HG03108 (cell line): ENCODE measurements around the gene REPS1.
"Not testable (repeated sequence)": the region's sequence is repeated elsewhere in the genome, so short reads cannot be mapped to it uniquely, and the experiment has no call there.

ENCODE experiments used
- ATAC-seq: cut with Tn5 transposase; IDR thresholded peaks from one replicate; pipeline ENCODE4 v1.9.1; 2021; ENCODE audit warnings: moderate library complexity; ENCODE audit not compliant: unreplicated experiment

Gene REPS1

GRCh38 chr6:138943089-138943625, 44.9 kb downstream of the REPS1 start:
- no peak for ATAC-seq

- not testable (repeated sequence) for ATAC-seq
Observed at GRCh38 chr6:138936873-138937272, 51.2 kb downstream of the REPS1 start.

GRCh38 chr6:138931660-138932059, 56.4 kb downstream of the REPS1 start:
- no peak for ATAC-seq

GRCh38 chr6:138926579-138926978, 61.5 kb downstream of the REPS1 start:
- no peak for ATAC-seq

GRCh38 chr6:138925806-138926205, 62.2 kb downstream of the REPS1 start:
- ATAC-seq = no peak

- peak; percentile 54 for ATAC-seq
Observed at GRCh38 chr6:138923561-138923960, 64.5 kb downstream of the REPS1 start.

GRCh38 chr6:138920906-138921305, 67.1 kb downstream of the REPS1 start:
- ATAC-seq = no peak

- no peak for ATAC-seq
Observed at GRCh38 chr6:138914701-138915100, 73.4 kb downstream of the REPS1 start.

GRCh38 chr6:138912308-138912707, 75.7 kb downstream of the REPS1 start:
- ATAC-seq = no peak

GRCh38 chr6:138909975-138910374, 78.1 kb downstream of the REPS1 start:
- no peak for ATAC-seq

- ATAC-seq = no peak
Observed at GRCh38 chr6:138909511-138909910, 78.5 kb downstream of the REPS1 start.

GRCh38 chr6:138907167-138907566, 80.9 kb downstream of the REPS1 start:
- ATAC-seq = no peak

- ATAC-seq = no peak
Observed at GRCh38 chr6:138897031-138897430, 91.0 kb downstream of the REPS1 start.

GRCh38 chr6:138896104-138896756, 91.8 kb downstream of the REPS1 start:
- no peak for ATAC-seq

GRCh38 chr6:138891255-138891986, 96.6 kb downstream of the REPS1 start:
- no peak for ATAC-seq

- no peak for ATAC-seq
Observed at GRCh38 chr6:138885156-138885819, 102.8 kb downstream of the REPS1 start.

- ATAC-seq = peak; percentile 75
Observed at GRCh38 chr6:138882369-138883017, 105.6 kb downstream of the REPS1 start.

- no peak for ATAC-seq
Observed at GRCh38 chr6:138873191-138873590, 114.9 kb downstream of the REPS1 start.

GRCh38 chr6:138869398-138869797, 118.7 kb downstream of the REPS1 start:
- no peak for ATAC-seq

- ATAC-seq = no peak
Observed at GRCh38 chr6:138868181-138868580, 119.9 kb downstream of the REPS1 start.

- ATAC-seq = no peak
Observed at GRCh38 chr6:138865480-138866109, 122.5 kb downstream of the REPS1 start.
